ENCODE data around the gene LMAN1L.

DNA sequence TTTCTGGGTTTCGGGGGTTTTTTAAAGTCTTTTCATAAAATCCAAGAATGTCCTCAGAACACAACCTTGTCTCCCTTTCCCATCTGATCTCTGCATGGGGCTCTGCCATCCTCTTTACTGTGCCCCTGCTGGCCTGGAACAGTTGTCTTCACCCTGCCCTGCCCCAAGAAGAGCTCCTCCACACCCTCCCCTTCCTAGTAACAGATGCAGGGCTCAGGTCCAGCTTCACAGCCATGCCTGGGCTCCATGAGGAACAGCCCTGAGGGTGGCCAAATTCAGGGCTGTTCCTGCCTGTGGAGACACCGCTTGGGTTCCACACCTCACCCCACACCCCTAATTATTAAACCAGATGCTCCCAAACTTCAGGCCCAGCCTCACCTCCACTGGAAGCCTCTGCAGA is 43.2 kb downstream of the LMAN1L start:
- TF ChIP-seq, protein P1, sequence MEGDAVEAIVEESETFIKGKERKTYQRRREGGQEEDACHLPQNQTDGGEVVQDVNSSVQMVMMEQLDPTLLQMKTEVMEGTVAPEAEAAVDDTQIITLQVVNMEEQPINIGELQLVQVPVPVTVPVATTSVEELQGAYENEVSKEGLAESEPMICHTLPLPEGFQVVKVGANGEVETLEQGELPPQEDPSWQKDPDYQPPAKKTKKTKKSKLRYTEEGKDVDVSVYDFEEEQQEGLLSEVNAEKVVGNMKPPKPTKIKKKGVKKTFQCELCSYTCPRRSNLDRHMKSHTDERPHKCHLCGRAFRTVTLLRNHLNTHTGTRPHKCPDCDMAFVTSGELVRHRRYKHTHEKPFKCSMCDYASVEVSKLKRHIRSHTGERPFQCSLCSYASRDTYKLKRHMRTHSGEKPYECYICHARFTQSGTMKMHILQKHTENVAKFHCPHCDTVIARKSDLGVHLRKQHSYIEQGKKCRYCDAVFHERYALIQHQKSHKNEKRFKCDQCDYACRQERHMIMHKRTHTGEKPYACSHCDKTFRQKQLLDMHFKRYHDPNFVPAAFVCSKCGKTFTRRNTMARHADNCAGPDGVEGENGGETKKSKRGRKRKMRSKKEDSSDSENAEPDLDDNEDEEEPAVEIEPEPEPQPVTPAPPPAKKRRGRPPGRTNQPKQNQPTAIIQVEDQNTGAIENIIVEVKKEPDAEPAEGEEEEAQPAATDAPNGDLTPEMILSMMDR (IDR thresholded peaks at IDR 0.05; ENCODE audit: low read length): no peak
- no peak for TF ChIP-seq EZH2 (IDR thresholded peaks at IDR 0.05; ENCODE audit: borderline replicate concordance, low read length)
